ENCODE measurements around the gene KRTAP2-1. TPM values are rescaled to one million over a fixed set of nuclear protein-coding genes. Genes with fewer than 3 reads are reported as not detected.
"Not testable (repeated sequence)": the region's sequence is repeated elsewhere in the genome, so short reads cannot be mapped to it uniquely, and the experiment has no call there.

The KRTAP2-1 gene
- total RNA-seq, 1 donor from 2014 or later: not detected

GRCh38 chr17:41054025-41054424 lies 6.9 kb upstream of the KRTAP2-1 start:
- no peak overlapping the region for H3K27ac Mint-ChIP-seq (ENCODE audit: unreplicated experiment)
- H3K36me3 Mint-ChIP-seq (ENCODE audit: unreplicated experiment): peaks cover 5% of the 10 kb centered on the region
- no peaks in the 10 kb centered on the region for H3K9me3 Mint-ChIP-seq (ENCODE audit: unreplicated experiment)
- no peak overlapping the region for H3K4me3 Mint-ChIP-seq (ENCODE audit: unreplicated experiment)
- TF ChIP-seq CTCF (IDR thresholded peaks at IDR 0.05; ENCODE audit: partially characterized antibody, unreplicated experiment): no peak
- no peaks in the 10 kb centered on the region for H3K4me1 Mint-ChIP-seq (ENCODE audit: low read depth, unreplicated experiment)
- DNase-seq: no peak
- H3K27me3 Mint-ChIP-seq (ENCODE audit: unreplicated experiment): peaks cover 2% of the 10 kb centered on the region

DNA sequence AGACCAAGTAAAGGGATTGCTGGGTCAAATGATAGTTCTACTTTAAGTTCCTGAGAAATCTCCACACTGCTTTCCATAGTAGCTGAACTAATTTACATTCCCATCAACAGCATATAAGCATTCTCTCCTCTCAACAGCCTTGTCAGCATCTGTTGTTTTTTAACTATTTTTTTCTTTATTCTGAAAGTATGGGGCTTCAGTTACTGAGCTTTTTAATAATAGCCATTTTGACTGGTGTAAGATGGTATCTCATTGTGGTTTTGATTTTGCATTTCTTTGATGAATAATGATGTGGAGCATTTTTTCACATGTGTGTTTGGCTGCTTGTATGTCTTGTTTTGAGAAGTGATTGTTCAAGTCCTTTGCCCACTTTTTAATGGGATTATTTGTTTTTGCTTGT lies 5.5 kb upstream of the KRTAP2-1 start:
- Mint-ChIP-seq H3K36me3 (ENCODE audit: unreplicated experiment) (peaks cover 5% of the 10 kb centered on the region), H3K27ac (ENCODE audit: unreplicated experiment) (no peak overlapping the region), H3K27me3 (ENCODE audit: unreplicated experiment) (peaks cover 2% of the 10 kb centered on the region), H3K4me3 (ENCODE audit: unreplicated experiment) (no peak overlapping the region), H3K9me3 (ENCODE audit: unreplicated experiment) (no peaks in the 10 kb centered on the region), H3K4me1 (ENCODE audit: low read depth, unreplicated experiment) (no peaks in the 10 kb centered on the region)
- no peak for DNase-seq
- TF ChIP-seq CTCF (IDR thresholded peaks at IDR 0.05; ENCODE audit: partially characterized antibody, unreplicated experiment): no peak

DNA sequence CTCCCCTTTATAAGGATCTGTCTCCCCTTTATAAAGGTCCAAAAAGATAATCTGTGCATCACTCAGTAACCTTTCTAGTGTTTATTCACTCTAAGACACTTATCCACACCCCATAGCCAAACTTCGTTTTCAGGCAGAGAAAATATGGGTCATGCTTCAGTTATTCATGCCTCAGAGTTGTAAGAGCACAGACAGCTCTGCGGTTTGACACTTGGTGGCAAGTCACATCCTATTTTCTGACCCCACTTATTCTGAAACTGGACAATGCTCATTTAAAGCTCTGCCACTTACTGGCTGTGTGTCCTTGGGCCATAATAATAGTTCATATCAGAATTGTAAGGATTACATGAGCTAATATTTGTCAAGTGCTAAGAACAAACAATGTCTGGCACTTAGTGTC lies 2.0 kb upstream of the KRTAP2-1 start:
- H3K27me3 Mint-ChIP-seq (ENCODE audit: unreplicated experiment): peaks cover 4% of the 10 kb centered on the region
- no peak for TF ChIP-seq CTCF (IDR thresholded peaks at IDR 0.05; ENCODE audit: partially characterized antibody, unreplicated experiment)
- no peaks in the 10 kb centered on the region for H3K4me1 Mint-ChIP-seq (ENCODE audit: low read depth, unreplicated experiment)
- no peak for DNase-seq
- H3K9me3 Mint-ChIP-seq (ENCODE audit: unreplicated experiment): peaks cover 2% of the 10 kb centered on the region
- H3K27ac Mint-ChIP-seq (ENCODE audit: unreplicated experiment): no peak overlapping the region
- H3K4me3 Mint-ChIP-seq (ENCODE audit: unreplicated experiment): no peak overlapping the region
- H3K36me3 Mint-ChIP-seq (ENCODE audit: unreplicated experiment): no peaks in the 10 kb centered on the region

- no peak overlapping the region for H3K27ac Mint-ChIP-seq (ENCODE audit: unreplicated experiment)
- H3K9me3 Mint-ChIP-seq (ENCODE audit: unreplicated experiment): peaks cover 3% of the 10 kb centered on the region
- H3K4me1 Mint-ChIP-seq (ENCODE audit: low read depth, unreplicated experiment): no peaks in the 10 kb centered on the region
- no peak for DNase-seq
- peaks cover 4% of the 10 kb centered on the region for H3K27me3 Mint-ChIP-seq (ENCODE audit: unreplicated experiment)
- no peak for TF ChIP-seq CTCF (IDR thresholded peaks at IDR 0.05; ENCODE audit: partially characterized antibody, unreplicated experiment)
- H3K4me3 Mint-ChIP-seq (ENCODE audit: unreplicated experiment): no peak overlapping the region
- H3K36me3 Mint-ChIP-seq (ENCODE audit: unreplicated experiment): no peaks in the 10 kb centered on the region
These were observed 1.3 kb upstream of the KRTAP2-1 start for GRCh38 chr17:41048441-41048840.

DNA sequence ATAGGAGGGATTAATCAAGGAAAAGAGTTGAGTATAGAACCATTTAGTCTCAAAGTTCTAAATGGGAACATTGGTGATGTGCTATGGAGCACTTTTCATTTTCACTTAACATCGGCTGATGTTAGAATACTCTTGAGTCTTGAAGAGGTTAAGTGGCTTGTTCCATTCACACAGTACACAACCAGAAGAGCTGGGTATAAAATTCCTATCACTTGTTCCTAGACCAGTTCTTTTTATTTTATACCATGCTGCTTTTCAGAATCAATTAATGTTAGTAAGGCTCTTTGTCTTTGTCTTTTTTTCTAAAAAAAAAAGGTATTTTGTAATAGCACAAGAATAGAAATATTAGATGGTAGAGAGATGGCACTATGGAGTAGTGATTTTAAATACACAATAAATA lies 4.2 kb downstream of the KRTAP2-1 start:
- DNase-seq: no peak
- peaks cover 3% of the 10 kb centered on the region for H3K4me1 Mint-ChIP-seq (ENCODE audit: low read depth, unreplicated experiment)
- H3K4me3 Mint-ChIP-seq (ENCODE audit: unreplicated experiment): no peak overlapping the region
- H3K27me3 Mint-ChIP-seq (ENCODE audit: unreplicated experiment): peaks cover 2% of the 10 kb centered on the region
- H3K27ac Mint-ChIP-seq (ENCODE audit: unreplicated experiment): no peak overlapping the region
- TF ChIP-seq CTCF (IDR thresholded peaks at IDR 0.05; ENCODE audit: partially characterized antibody, unreplicated experiment): no peak
- H3K9me3 Mint-ChIP-seq (ENCODE audit: unreplicated experiment): peaks cover 7% of the 10 kb centered on the region
- H3K36me3 Mint-ChIP-seq (ENCODE audit: unreplicated experiment): no peaks in the 10 kb centered on the region

DNA sequence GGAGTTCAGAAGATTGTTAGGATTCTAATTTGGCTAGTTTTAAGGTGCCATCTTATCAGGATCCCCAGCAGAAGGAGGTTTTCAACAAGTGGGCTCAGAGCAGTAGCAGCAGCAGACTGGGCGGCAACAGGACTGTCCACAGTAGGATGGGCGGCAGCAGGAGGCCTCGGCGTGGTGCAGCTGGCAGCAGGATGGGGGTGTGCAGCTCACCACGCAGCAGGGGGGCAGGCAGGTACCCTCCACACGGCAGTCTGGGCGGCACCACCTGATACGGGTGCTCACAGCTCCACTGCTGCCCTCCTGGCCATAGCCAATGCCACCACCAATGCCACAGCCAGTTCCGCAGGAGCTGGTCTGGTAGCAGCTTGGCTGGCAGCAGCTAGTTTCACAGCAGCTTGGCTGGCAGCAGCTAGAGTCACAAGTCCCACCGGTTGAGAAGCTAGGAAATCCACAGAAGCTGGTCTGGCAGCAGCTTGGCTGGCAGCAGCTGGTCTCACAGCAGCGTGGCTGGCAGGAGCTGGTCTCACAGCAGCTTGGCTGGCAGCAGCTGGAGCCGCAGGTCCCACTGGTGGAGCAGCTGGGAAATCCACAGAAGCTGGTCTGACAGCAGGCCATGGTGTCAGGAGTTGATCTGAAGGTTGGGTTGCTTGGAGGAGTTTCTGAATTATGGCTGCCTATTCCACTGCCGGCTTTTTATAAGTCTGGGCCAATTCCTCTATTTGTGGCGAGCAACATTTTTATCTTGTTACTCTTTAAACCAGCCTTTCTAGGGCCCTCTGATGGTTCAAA lies 6.1 kb downstream of the KRTAP2-1 start, which contains the start of gene KRTAP1-1:
TSS of gene KRTAP1-1 (minus strand) at position 668 of the 789 bp plus-strand sequence. CDS start at position 615, 53 bp downstream.
- H3K9me3 Mint-ChIP-seq (ENCODE audit: unreplicated experiment); H3K36me3 Mint-ChIP-seq (ENCODE audit: unreplicated experiment); H3K27me3 Mint-ChIP-seq (ENCODE audit: unreplicated experiment); H3K4me1 Mint-ChIP-seq (ENCODE audit: low read depth, unreplicated experiment); H3K27ac Mint-ChIP-seq (ENCODE audit: unreplicated experiment); H3K4me3 Mint-ChIP-seq (ENCODE audit: unreplicated experiment): not testable (repeated sequence)
- DNase-seq: peak; percentile 44
